Neuronal stem cell (in vitro differentiated cells): Measurements from ENCODE around the gene FCAMR.
"Not testable (repeated sequence)": the region's sequence is repeated elsewhere in the genome, so short reads cannot be mapped to it uniquely, and the experiment has no call there.

Experiments
- DNase-seq: peaks from one replicate; pipeline ENCODE4 v3.0.0-alpha.2; 2013; ENCODE audit warnings: low spot score
- H2AFZ ChIP-seq: one replicate; pipeline ENCODE4 v1.6.1; 2013; ENCODE audit warnings: mild to moderate bottlenecking, low read length, inconsistent platforms
- H2AK5ac ChIP-seq: 2 replicates; pipeline ENCODE4 v1.6.1; 2013; ENCODE audit warnings: low read depth, mild to moderate bottlenecking, inconsistent platforms, low read length, moderate library complexity, mixed read lengths
- H2BK120ac ChIP-seq: 2 replicates; pipeline ENCODE4 v1.6.1; 2013; ENCODE audit warnings: low read depth, mild to moderate bottlenecking, inconsistent platforms, low read length, moderate library complexity, mixed read lengths
- H2BK12ac ChIP-seq: one replicate; pipeline ENCODE4 v1.6.1; 2013; ENCODE audit warnings: low read length, inconsistent platforms
- H2BK15ac ChIP-seq: 2 replicates; pipeline ENCODE4 v1.6.1; 2013; ENCODE audit warnings: mild to moderate bottlenecking, low read length, inconsistent platforms, mixed read lengths
- H2BK5ac ChIP-seq: one replicate; pipeline ENCODE4 v1.6.1; 2013; ENCODE audit warnings: inconsistent platforms, mild to moderate bottlenecking, low read length, moderate library complexity
- H3K14ac ChIP-seq: one replicate; pipeline ENCODE4 v1.6.1; 2013; ENCODE audit warnings: low read length, inconsistent platforms
- H3K18ac ChIP-seq: 2 replicates; pipeline ENCODE4 v1.6.1; 2013; ENCODE audit warnings: low read length, inconsistent platforms
- H3K23ac ChIP-seq: 2 replicates; pipeline ENCODE4 v1.6.1; 2013; ENCODE audit warnings: low read depth, mild to moderate bottlenecking, mixed read lengths, low read length, inconsistent platforms; ENCODE audit not compliant: poor library complexity
- H3K27ac ChIP-seq: replicated peaks from 3 replicates; pipeline ENCODE4 v1.5.1; 2013; ENCODE audit warnings: low read length, inconsistent platforms
- H3K27me3 ChIP-seq, 3 experiments: 2 replicates each; pipeline ENCODE4 v1.6.1; 2013; ENCODE audit warnings: low read length in 3 of 3, mild to moderate bottlenecking in 2 of 3, inconsistent platforms in 1 of 3, low read depth in 1 of 3, mixed read lengths in 1 of 3, moderate library complexity in 1 of 3; ENCODE audit not compliant: control insufficient read depth in 3 of 3, insufficient read depth in 3 of 3
- H3K36me3 ChIP-seq, 2 donors: replicated peaks in 1 of 2; 2 replicates each; pipeline ENCODE4 v1.6.1; 2013; ENCODE audit warnings: low read length in 2 of 2; ENCODE audit not compliant: control insufficient read depth in 2 of 2, insufficient read depth in 2 of 2
- H3K4ac ChIP-seq: 2 replicates; pipeline ENCODE4 v1.6.1; 2013; ENCODE audit warnings: inconsistent platforms, mild to moderate bottlenecking, low read length, moderate library complexity
- H3K4me1 ChIP-seq, 2 donors: 1 replicate in 1 of 2; 2 replicates in 1 of 2; pipeline ENCODE4 v1.6.1; 2013; ENCODE audit warnings: low read length in 2 of 2, low read depth in 1 of 2; ENCODE audit not compliant: control insufficient read depth in 2 of 2, insufficient read depth in 1 of 2
- H3K4me2 ChIP-seq: one replicate; pipeline ENCODE4 v1.6.1; 2013; ENCODE audit warnings: mild to moderate bottlenecking, low read length, inconsistent platforms; ENCODE audit not compliant: insufficient read depth, poor library complexity, severe bottlenecking
- H3K4me3 ChIP-seq, 2 donors: 2 replicates each; pipeline ENCODE4 v1.5.1; 2013; ENCODE audit warnings: low read length in 2 of 2, mild to moderate bottlenecking in 2 of 2, inconsistent platforms in 1 of 2, moderate library complexity in 1 of 2
- H3K79me1 ChIP-seq: one replicate; pipeline ENCODE4 v1.6.1; 2013; ENCODE audit warnings: low read depth, mild to moderate bottlenecking, inconsistent platforms, low read length, moderate library complexity
- H3K9ac ChIP-seq: one replicate; pipeline ENCODE4 v1.6.1; 2013; ENCODE audit warnings: mild to moderate bottlenecking, low read depth, low read length, inconsistent platforms; ENCODE audit not compliant: poor library complexity
- H3K9me3 ChIP-seq, 2 donors: replicated peaks in 1 of 2; 2 replicates each; pipeline versions ENCODE3 to v1.6.1; 2013; ENCODE audit warnings: low read length in 2 of 2, mild to moderate bottlenecking in 2 of 2, inconsistent platforms in 1 of 2, low read depth in 1 of 2, mixed read lengths in 1 of 2, moderate library complexity in 1 of 2; ENCODE audit not compliant: control insufficient read depth in 2 of 2, insufficient read depth in 1 of 2
- H4K8ac ChIP-seq: one replicate; pipeline ENCODE4 v1.6.1; 2013; ENCODE audit warnings: low read depth, mild to moderate bottlenecking, inconsistent platforms, low read length, moderate library complexity
- H4K91ac ChIP-seq: one replicate; pipeline ENCODE4 v1.6.1; 2013; ENCODE audit warnings: low read length, low read depth, mild to moderate bottlenecking, inconsistent platforms; ENCODE audit not compliant: poor library complexity
- WGBS, 2 donors: extraction: QIAGEN DNeasy Blood & Tissue Kit; methylation state at CpG; one replicate each; pipeline ENCODE4 v1.1.7; 2013; ENCODE audit warnings: missing lambda C conversion rate in 2 of 2, mixed read lengths in 1 of 2; ENCODE audit not compliant: insufficient read length in 2 of 2, insufficient replicate concordance in 1 of 2; ENCODE audit errors: extremely low coverage in 2 of 2; 5-methylcytosine and 5-hydroxymethylcytosine counted together

The FCAMR gene

GRCh38 chr1:206924592-206925105 lies 45.6 kb downstream of the FCAMR start:
- peak overlapping the region; percentile 51 for H3K9ac ChIP-seq
- no peak overlapping the region for H2AFZ ChIP-seq
- H3K14ac ChIP-seq, result peak overlapping the region; percentile 2
- peak overlapping the region; percentile 18 for H3K23ac ChIP-seq
- H2BK15ac ChIP-seq, result no peak overlapping the region
- peaks cover 0 to 4% (median 0%) of the 10 kb centered on the region in 3 experiments for H3K27me3 ChIP-seq
- no peak overlapping the region for H4K91ac ChIP-seq
- H3K18ac ChIP-seq, result no peak overlapping the region
- no peaks in the 10 kb centered on the region for H3K9me3 ChIP-seq
- no peak overlapping the region for H2BK120ac ChIP-seq
- peaks cover 0 to 4% of the 10 kb centered on the region in 2 donors for H3K36me3 ChIP-seq
- no peak overlapping the region for H3K4me2 ChIP-seq
- no peak overlapping the region for H4K8ac ChIP-seq
- H3K4me1 ChIP-seq, result peaks cover 0 to 5% of the 10 kb centered on the region in 2 donors
- no peak for DNase-seq
- H3K4me3 ChIP-seq, result peak overlapping the region in 1 of 2 donors; percentile 47
- H2AK5ac ChIP-seq, result no peak overlapping the region
- H2BK12ac ChIP-seq, result no peak overlapping the region
- peaks cover 4% of the 10 kb centered on the region for H3K79me1 ChIP-seq
- no CpG with 5 or more reads among the region's 8 CpGs for WGBS, 2 donors
- H2BK5ac ChIP-seq, result no peak overlapping the region
- no peak overlapping the region for H3K4ac ChIP-seq
- H3K27ac ChIP-seq, result no peak overlapping the region

GRCh38 chr1:206923961-206924557 lies 46.2 kb downstream of the FCAMR start:
- not testable (repeated sequence) for H4K8ac ChIP-seq, H2AFZ ChIP-seq, H3K79me1 ChIP-seq, H2BK120ac ChIP-seq, H2AK5ac ChIP-seq, H3K4ac ChIP-seq, H3K36me3 ChIP-seq, H3K27me3 ChIP-seq, H3K4me1 ChIP-seq, H2BK12ac ChIP-seq, DNase-seq, H2BK5ac ChIP-seq, H3K4me2 ChIP-seq, H4K91ac ChIP-seq, H3K9me3 ChIP-seq, H2BK15ac ChIP-seq
- Histone ChIP-seq H3K27ac (peak overlapping the region; percentile 18), H3K23ac (peak overlapping the region; percentile 18), H3K4me3 (peak overlapping the region in 1 of 2 donors; percentile 47), H3K14ac (peak overlapping the region; percentile 2), H3K9ac (peak overlapping the region; percentile 51), H3K18ac (peak overlapping the region; percentile 9)
- 100% methylated on average over 1 of the region's 4 CpGs; no CpG with 5 or more reads in 1 of the 2 donors for WGBS, 2 donors

- no peak overlapping the region for H3K4ac ChIP-seq
- peaks cover 0 to 5% of the 10 kb centered on the region in 2 donors for H3K4me1 ChIP-seq
- H2AFZ ChIP-seq, result no peak overlapping the region
- no peak overlapping the region for H4K91ac ChIP-seq
- peaks cover 4% of the 10 kb centered on the region for H3K79me1 ChIP-seq
- H3K23ac ChIP-seq, result peak overlapping the region; percentile 18
- peak overlapping the region; percentile 57 for H4K8ac ChIP-seq
- no peak overlapping the region for H3K27ac ChIP-seq
- no peak overlapping the region for H2BK120ac ChIP-seq
- H3K14ac ChIP-seq, result no peak overlapping the region
- no peak overlapping the region for H2BK12ac ChIP-seq
- H3K9ac ChIP-seq, result peak overlapping the region; percentile 1
- H2BK5ac ChIP-seq, result no peak overlapping the region
- no peak overlapping the region for H2BK15ac ChIP-seq
- H3K4me2 ChIP-seq, result no peak overlapping the region
- WGBS, 2 donors, result 100% methylated on average over 1 to 4 of the region's 12 CpGs
- no peak for DNase-seq
- H3K36me3 ChIP-seq, result peaks cover 0 to 4% of the 10 kb centered on the region in 2 donors
- peak overlapping the region; percentile 30 for H2AK5ac ChIP-seq
- no peaks in the 10 kb centered on the region for H3K9me3 ChIP-seq
- peaks cover 0 to 4% (median 0%) of the 10 kb centered on the region in 3 experiments for H3K27me3 ChIP-seq
- H3K4me3 ChIP-seq, result peak overlapping the region in 1 of 2 donors; percentile 47
- H3K18ac ChIP-seq, result no peak overlapping the region
Measured at GRCh38 chr1:206923009-206923960, 47.0 kb downstream of the FCAMR start.

- H2AK5ac ChIP-seq, result no peak overlapping the region
- peak overlapping the region; percentile 4 for H3K18ac ChIP-seq
- H3K4me2 ChIP-seq, result no peak overlapping the region
- no peak overlapping the region for H2BK120ac ChIP-seq
- no peak overlapping the region for H2BK15ac ChIP-seq
- DNase-seq, result no peak
- no peak overlapping the region for H3K23ac ChIP-seq
- H4K91ac ChIP-seq, result no peak overlapping the region
- no peak overlapping the region for H3K4me3 ChIP-seq
- H3K79me1 ChIP-seq, result peaks cover 4% of the 10 kb centered on the region
- H3K9ac ChIP-seq, result no peak overlapping the region
- no peak overlapping the region for H3K4ac ChIP-seq
- no peak overlapping the region for H4K8ac ChIP-seq
- H3K9me3 ChIP-seq, result no peaks in the 10 kb centered on the region
- H2BK5ac ChIP-seq, result no peak overlapping the region
- no peak overlapping the region for H3K14ac ChIP-seq
- no peak overlapping the region for H2BK12ac ChIP-seq
- peaks cover 0 to 4% (median 0%) of the 10 kb centered on the region in 3 experiments for H3K27me3 ChIP-seq
- H2AFZ ChIP-seq, result no peak overlapping the region
- no CpG with 5 or more reads among the region's 1 CpG for WGBS, 2 donors
- H3K27ac ChIP-seq, result no peak overlapping the region
- H3K36me3 ChIP-seq, result peaks cover 0 to 4% of the 10 kb centered on the region in 2 donors
- H3K4me1 ChIP-seq, result peaks cover 0 to 5% of the 10 kb centered on the region in 2 donors
Measured at GRCh38 chr1:206922524-206922923, 47.7 kb downstream of the FCAMR start.
